Activated naive CD8-positive, alpha-beta T cell treated with anti-CD3 and anti-CD28 coated beads, Interleukin-2, amount 50 U/mL, for 16 hours (primary cell): ENCODE data around the gene EVI5L.
"Not testable (repeated sequence)": the region's sequence is repeated elsewhere in the genome, so short reads cannot be mapped to it uniquely, and the experiment has no call there.

Experiments used
- DNase-seq: peaks from one replicate; pipeline ENCODE4 v3.0.0-alpha.2; 2020; ENCODE audit warnings: low read depth, low spot score

EVI5L gene

GRCh38 chr19:7829561-7830271 is at the start of gene EVI5L:
EVI5L (plus strand) TSS chr19:7830218; CDS start chr19:7846543, 16,325 bp downstream.
- peak; percentile 99 for DNase-seq

- DNase-seq = no peak
Observed at GRCh38 chr19:7781157-7781556, 48.9 kb upstream of the EVI5L start.

- DNase-seq = no peak
Observed at GRCh38 chr19:7783991-7784423, 46.0 kb upstream of the EVI5L start.

- no peak for DNase-seq
Observed at GRCh38 chr19:7784856-7785255, 45.2 kb upstream of the EVI5L start.

- DNase-seq = no peak
Observed at GRCh38 chr19:7787141-7787540, 42.9 kb upstream of the EVI5L start.

- DNase-seq = no peak
Observed at GRCh38 chr19:7787602-7788177, 42.3 kb upstream of the EVI5L start.

- DNase-seq = no peak
Observed at GRCh38 chr19:7788178-7788932, 41.7 kb upstream of the EVI5L start.

- DNase-seq = no peak
Observed at GRCh38 chr19:7788933-7789323, 41.1 kb upstream of the EVI5L start.

- DNase-seq = peak; percentile 22
Observed at GRCh38 chr19:7789447-7789846, 40.6 kb upstream of the EVI5L start.

- no peak for DNase-seq
Observed at GRCh38 chr19:7790416-7790815, 39.6 kb upstream of the EVI5L start.

GRCh38 chr19:7792281-7792680 is 37.7 kb upstream of the EVI5L start:
- DNase-seq = no peak

GRCh38 chr19:7792701-7793100 is 37.3 kb upstream of the EVI5L start:
- not testable (repeated sequence) for DNase-seq

- DNase-seq = no peak
Observed at GRCh38 chr19:7793493-7793892, 36.5 kb upstream of the EVI5L start.

- no peak for DNase-seq
Observed at GRCh38 chr19:7795555-7796161, 34.4 kb upstream of the EVI5L start.

GRCh38 chr19:7799640-7800355 is 30.2 kb upstream of the EVI5L start:
- DNase-seq = peak; percentile 21

GRCh38 chr19:7801020-7801570 is 28.9 kb upstream of the EVI5L start:
- no peak for DNase-seq

- DNase-seq = no peak
Observed at GRCh38 chr19:7806234-7806633, 23.8 kb upstream of the EVI5L start.

- no peak for DNase-seq
Observed at GRCh38 chr19:7806876-7807275, 23.1 kb upstream of the EVI5L start.

- no peak for DNase-seq
Observed at GRCh38 chr19:7808108-7808507, 21.9 kb upstream of the EVI5L start.

- no peak for DNase-seq
Observed at GRCh38 chr19:7811989-7812388, 18.0 kb upstream of the EVI5L start.

- no peak for DNase-seq
Observed at GRCh38 chr19:7815325-7815724, 14.7 kb upstream of the EVI5L start.
